Superior temporal gyrus (tissue), 1 donor: Measurements from ENCODE around the gene HHIPL1.
A peak's percentile ranks its signal among the peaks of the same experiment; 100 is the strongest.
"Not testable (repeated sequence)": the region's sequence is repeated elsewhere in the genome, so short reads cannot be mapped to it uniquely, and the experiment has no call there.

Source experiments
- DNase-seq: peaks from one replicate; pipeline ENCODE4 v3.0.0-alpha.2; 2016; ENCODE audit errors: extremely low spot score

Gene HHIPL1

GRCh38 chr14:99660794-99661193 lies 15.9 kb downstream of the HHIPL1 start:
- DNase-seq, result no peak

GRCh38 chr14:99661206-99661605 lies 16.3 kb downstream of the HHIPL1 start:
- DNase-seq, result not testable (repeated sequence)

- no peak for DNase-seq
These were observed 17.9 kb downstream of the HHIPL1 start for GRCh38 chr14:99662846-99663245.

- DNase-seq, result no peak
These were observed 18.6 kb downstream of the HHIPL1 start for GRCh38 chr14:99663386-99664057.

GRCh38 chr14:99664058-99664936 lies 19.4 kb downstream of the HHIPL1 start:
- no peak for DNase-seq

- no peak for DNase-seq
These were observed 20.0 kb downstream of the HHIPL1 start for GRCh38 chr14:99664937-99665273.

GRCh38 chr14:99666533-99666932 lies 21.6 kb downstream of the HHIPL1 start:
- no peak for DNase-seq

- DNase-seq, result no peak
These were observed 22.1 kb downstream of the HHIPL1 start for GRCh38 chr14:99667045-99667444.

- DNase-seq, result no peak
These were observed 22.9 kb downstream of the HHIPL1 start for GRCh38 chr14:99667821-99668220.

GRCh38 chr14:99668307-99669295 lies 23.7 kb downstream of the HHIPL1 start:
- no peak for DNase-seq

- DNase-seq, result no peak
These were observed 25.7 kb downstream of the HHIPL1 start for GRCh38 chr14:99670361-99671234.

- peak; percentile 46 for DNase-seq
These were observed 26.6 kb downstream of the HHIPL1 start for GRCh38 chr14:99671235-99672224.

GRCh38 chr14:99672506-99673304 lies 27.8 kb downstream of the HHIPL1 start:
- DNase-seq, result no peak

GRCh38 chr14:99673305-99674063 lies 28.6 kb downstream of the HHIPL1 start:
- no peak for DNase-seq

GRCh38 chr14:99674064-99674650 lies 29.2 kb downstream of the HHIPL1 start:
- no peak for DNase-seq

- DNase-seq, result no peak
These were observed 29.9 kb downstream of the HHIPL1 start for GRCh38 chr14:99674776-99675381.

- DNase-seq, result no peak
These were observed 30.5 kb downstream of the HHIPL1 start for GRCh38 chr14:99675382-99675835.
